CD4-positive, alpha-beta T cell treated with Interferon gamma for 1 hour (primary cell): Measurements from ENCODE around the gene CSMD2.

Source experiments
- DNase-seq: peaks from one replicate; pipeline ENCODE4 v3.0.0-alpha.2; 2020

CSMD2 gene

GRCh38 chr1:33842348-33842747, 322.7 kb downstream of the CSMD2 start:
- DNase-seq = no peak

- no peak for DNase-seq
These were observed 323.5 kb downstream of the CSMD2 start for GRCh38 chr1:33841494-33841893.

GRCh38 chr1:33837635-33838034, 327.4 kb downstream of the CSMD2 start:
- no peak for DNase-seq

GRCh38 chr1:33836911-33837310, 328.1 kb downstream of the CSMD2 start:
- DNase-seq = no peak

- DNase-seq = no peak
These were observed 336.4 kb downstream of the CSMD2 start for GRCh38 chr1:33828654-33829053.

- no peak for DNase-seq
These were observed 337.0 kb downstream of the CSMD2 start for GRCh38 chr1:33828059-33828458.

GRCh38 chr1:33826711-33827110, 338.3 kb downstream of the CSMD2 start:
- no peak for DNase-seq

GRCh38 chr1:33826311-33826710, 338.7 kb downstream of the CSMD2 start:
- DNase-seq = no peak

GRCh38 chr1:33825506-33825905, 339.5 kb downstream of the CSMD2 start:
- no peak for DNase-seq

- DNase-seq = no peak
These were observed 340.1 kb downstream of the CSMD2 start for GRCh38 chr1:33824971-33825370.

GRCh38 chr1:33824321-33824720, 340.7 kb downstream of the CSMD2 start:
- no peak for DNase-seq

GRCh38 chr1:33823830-33824229, 341.2 kb downstream of the CSMD2 start:
- no peak for DNase-seq

- DNase-seq = no peak
These were observed 341.6 kb downstream of the CSMD2 start for GRCh38 chr1:33823401-33823800.

GRCh38 chr1:33822396-33822795, 342.6 kb downstream of the CSMD2 start:
- DNase-seq = no peak

GRCh38 chr1:33821291-33821690, 343.7 kb downstream of the CSMD2 start:
- no peak for DNase-seq

- no peak for DNase-seq
These were observed 344.2 kb downstream of the CSMD2 start for GRCh38 chr1:33820804-33821203.

GRCh38 chr1:33819913-33820311, 345.1 kb downstream of the CSMD2 start:
- DNase-seq = no peak

GRCh38 chr1:33819290-33819912, 345.6 kb downstream of the CSMD2 start:
- no peak for DNase-seq

- no peak for DNase-seq
These were observed 347.0 kb downstream of the CSMD2 start for GRCh38 chr1:33818071-33818470.

- DNase-seq = no peak
These were observed 350.0 kb downstream of the CSMD2 start for GRCh38 chr1:33815061-33815460.

- no peak for DNase-seq
These were observed 350.9 kb downstream of the CSMD2 start for GRCh38 chr1:33814166-33814565.

- no peak for DNase-seq
These were observed 354.5 kb downstream of the CSMD2 start for GRCh38 chr1:33810571-33810970.

GRCh38 chr1:33805988-33806387, 359.0 kb downstream of the CSMD2 start:
- DNase-seq = no peak

- no peak for DNase-seq
These were observed 362.8 kb downstream of the CSMD2 start for GRCh38 chr1:33802268-33802667.

- no peak for DNase-seq
These were observed 367.2 kb downstream of the CSMD2 start for GRCh38 chr1:33797849-33798248.

GRCh38 chr1:33792651-33793050, 372.4 kb downstream of the CSMD2 start:
- no peak for DNase-seq
